GM19025 (cell line): ENCODE results near the gene FAM163B.
"Not testable (repeated sequence)": the region's sequence is repeated elsewhere in the genome, so short reads cannot be mapped to it uniquely, and the experiment has no call there.

Experiments
- ATAC-seq: cut with Tn5 transposase; IDR thresholded peaks from one replicate; pipeline ENCODE4 v1.9.1; 2021; ENCODE audit warnings: mild to moderate bottlenecking, low read depth, moderate library complexity; ENCODE audit not compliant: unreplicated experiment

FAM163B gene

DNA sequence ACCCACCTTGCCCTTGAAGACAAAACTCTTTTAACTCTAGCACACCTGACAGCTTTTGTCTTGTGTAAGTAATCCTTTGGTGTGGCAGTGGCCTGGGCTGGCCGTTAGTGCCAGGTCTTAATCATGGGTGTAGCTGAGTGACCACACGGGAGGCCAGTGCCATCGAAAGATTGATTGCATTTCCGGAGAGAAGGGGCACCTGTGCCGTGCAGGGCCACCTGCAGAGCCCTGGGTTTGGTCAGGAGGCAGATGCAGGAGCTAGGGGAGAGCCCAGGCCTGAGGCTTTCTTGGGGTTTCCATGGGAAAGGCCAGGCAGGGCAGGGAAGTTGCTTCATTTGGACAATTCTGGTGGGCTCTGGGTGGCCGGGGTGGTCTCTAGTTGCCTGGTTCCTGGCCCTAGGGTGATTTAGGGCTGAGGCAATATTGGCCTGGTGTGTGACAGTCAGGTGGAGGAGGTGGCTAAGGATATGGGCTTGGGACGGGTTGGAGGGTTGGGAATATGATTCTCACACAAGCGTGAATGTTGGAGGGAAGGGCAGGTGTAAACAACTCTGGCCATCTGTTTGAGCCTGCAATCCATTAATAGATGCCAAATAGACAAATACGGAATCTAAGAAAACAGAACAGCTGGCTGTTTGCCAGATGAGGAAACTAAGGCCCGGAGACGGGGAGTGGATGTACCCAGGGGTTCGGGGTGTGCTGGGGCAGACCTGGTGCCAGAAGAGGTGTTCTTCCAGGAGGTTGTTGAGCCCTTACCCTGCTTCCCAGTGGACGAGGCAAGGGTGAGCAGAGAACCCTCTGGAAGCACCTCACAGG lies 31.6 kb upstream of the FAM163B start:
- no peak for ATAC-seq

DNA sequence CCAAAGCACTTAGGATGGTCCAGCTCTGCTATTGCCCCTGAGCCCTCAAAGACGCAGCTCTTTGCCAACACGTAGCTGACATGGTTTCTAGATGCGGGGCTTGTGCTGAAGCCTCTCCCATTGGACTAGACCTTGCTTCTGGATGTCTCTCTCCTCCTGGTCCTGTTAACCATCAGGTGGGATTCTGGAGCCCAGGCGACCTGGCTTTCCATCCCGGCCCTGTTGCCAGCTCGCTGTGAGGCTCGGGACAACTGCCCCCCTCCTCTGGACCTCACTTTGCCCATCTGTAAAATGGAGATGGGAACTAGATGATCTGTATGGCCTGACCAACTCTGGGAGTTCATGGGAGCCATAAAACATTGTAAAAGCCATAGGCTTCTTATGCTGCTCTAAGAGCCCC lies 31.0 kb upstream of the FAM163B start:
- ATAC-seq: no peak

DNA sequence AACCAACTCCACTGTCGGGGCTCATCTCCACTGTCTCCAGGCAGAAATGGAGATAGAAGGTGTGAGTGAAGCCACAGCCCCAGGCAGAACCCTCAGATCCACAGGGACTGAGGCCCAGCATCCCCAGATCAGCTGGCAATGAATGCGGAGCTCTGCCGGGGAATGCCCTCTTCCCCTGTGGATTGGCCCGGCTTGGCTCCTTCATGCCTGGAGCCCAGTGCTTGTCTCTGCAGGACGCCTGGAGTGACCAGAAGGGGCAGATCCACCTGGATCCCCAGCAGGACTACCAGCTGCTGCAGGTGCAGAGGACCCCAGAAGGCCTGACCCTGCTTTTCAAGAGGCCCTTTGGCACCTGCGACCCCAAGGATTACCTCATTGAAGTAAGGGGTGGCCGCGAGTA lies 30.4 kb upstream of the FAM163B start:
- no peak for ATAC-seq

DNA sequence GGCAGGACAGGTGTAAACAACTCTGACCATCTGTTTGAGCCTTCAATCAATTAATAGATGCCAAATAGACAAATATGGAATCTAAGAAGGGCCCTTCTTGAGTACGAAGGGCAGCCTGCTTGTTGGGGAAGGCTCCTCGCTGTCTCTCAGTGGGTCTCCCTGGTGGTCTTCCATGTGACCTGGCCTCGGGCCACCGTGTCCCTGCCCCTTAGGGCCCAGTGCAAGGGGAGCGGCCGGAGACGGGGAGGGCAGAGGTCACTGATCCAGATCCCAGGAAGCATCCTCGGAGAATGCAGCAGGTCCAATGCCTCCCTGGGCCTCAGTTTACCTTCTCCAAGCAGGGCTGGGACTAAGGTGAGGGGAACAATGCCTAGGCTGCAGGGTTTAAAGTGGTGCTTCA lies 29.5 kb upstream of the FAM163B start:
- ATAC-seq: no peak

DNA sequence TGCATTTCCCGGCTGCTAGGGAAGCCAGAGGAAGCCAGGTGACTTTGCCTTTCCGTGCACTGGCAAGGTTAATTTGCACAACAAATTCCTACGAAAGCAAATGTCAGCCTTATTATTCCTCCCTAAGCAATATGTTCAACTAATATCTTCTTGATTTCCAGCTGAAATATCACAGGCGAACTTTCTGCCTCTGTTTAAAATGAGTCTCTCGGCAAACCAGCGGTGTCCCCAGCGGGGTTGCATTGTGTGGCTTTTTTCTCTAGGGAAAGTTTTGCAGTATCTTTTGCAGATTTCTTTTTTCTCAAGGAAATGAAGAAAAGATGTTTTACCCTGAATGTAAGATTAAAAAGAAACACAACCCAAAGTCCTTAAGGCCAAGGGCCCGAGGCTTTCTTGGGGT lies 28.9 kb upstream of the FAM163B start:
- ATAC-seq: no peak

DNA sequence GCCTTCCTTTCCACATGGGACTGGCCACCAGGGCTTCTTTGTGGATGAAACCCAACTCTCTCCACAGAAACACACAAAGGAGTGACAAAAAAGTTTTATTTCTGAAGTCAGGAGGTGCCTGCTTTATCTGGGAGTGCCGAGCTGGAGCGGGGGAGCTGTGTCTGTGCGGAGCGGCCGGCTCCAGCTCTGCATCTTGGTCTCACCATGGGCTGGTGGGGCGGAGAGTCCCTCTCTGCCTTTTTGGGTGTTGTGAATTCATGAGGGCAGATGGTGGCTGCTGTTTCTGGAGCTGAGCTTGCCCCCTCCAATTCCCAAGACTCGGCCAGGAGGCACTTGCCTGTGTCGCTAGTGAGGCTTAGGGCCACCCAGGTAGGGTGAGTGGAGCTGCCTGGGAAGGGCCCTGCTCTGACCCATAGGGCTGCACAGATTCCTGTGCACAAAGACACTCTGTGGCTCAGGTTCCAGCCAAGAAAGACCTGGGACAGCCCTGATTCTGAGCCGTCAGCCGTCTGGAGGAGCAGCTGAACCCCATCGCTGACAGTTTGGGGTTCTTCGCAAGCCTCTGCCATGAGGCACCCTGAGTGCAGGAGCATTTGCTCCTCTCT lies 28.4 kb upstream of the FAM163B start:
- ATAC-seq: no peak

DNA sequence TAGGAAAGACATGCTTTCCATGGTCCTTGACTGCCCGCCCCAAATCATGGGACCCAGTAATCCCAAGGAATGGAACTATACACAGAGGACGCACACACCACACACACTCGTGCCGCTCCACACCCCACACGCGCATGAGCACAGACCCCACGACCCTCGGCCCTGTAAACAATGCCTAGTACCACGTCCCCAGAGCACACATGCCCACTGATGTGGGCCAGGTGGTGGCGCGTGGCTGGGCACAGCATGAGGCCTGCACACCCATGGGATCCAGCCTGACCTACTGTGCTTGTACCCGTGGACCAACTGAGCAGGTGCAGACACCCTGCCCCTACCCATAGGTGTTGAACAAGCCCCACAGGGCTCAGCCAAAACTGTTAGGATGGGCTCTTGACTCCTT lies 27.7 kb upstream of the FAM163B start:
- ATAC-seq: no peak

DNA sequence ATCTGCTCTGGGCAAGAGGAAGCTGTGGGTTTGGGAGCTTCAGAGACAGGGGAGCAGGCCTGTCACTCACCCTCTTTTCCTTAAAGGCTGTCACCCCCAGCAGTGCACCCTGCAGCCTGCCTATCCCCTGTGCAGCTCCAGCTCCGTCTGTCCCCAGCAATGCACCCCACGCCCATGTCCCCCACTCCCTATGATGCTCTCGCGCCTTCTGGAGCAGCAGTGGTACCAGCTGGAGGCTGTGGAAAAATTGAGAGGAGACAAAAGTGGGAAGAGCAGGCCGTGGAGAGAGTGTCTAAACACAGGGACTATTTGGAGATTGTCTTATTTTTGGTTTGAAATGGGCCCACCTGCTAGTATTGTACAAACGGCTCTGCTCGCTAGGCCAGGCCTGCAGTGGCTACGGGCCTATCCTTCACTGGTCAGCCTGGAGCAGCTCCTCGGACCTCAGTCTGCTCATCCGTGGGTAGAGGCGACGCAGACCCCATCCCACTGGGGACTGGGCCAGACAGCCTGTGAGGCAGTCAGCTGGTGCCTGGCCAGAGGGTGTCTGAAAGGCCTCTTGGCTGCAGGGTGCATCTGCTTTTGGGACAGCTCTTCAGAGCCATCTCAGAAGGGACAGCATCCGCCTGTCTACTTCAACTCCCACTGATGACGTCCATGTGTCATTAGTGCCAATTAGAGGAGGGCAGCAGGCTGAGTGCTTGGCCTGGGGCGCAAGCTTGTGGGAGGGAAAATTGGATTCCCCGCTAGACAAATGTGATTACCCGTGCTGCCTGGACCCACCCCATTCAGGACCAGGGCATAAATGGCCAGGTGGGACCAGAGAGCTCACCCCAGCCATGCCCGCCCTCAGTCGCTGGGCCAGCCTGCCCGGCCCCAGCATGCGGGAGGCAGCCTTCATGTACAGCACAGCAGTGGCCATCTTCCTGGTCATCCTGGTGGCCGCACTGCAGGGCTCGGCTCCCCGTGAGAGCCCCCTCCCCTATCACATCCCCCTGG lies 26.6 kb upstream of the FAM163B start, which contains the start of gene DBH:
TSS of gene DBH (plus strand) at position 831 of the 999 bp plus-strand sequence. CDS start at position 840, 9 bp downstream.
- ATAC-seq: no peak

DNA sequence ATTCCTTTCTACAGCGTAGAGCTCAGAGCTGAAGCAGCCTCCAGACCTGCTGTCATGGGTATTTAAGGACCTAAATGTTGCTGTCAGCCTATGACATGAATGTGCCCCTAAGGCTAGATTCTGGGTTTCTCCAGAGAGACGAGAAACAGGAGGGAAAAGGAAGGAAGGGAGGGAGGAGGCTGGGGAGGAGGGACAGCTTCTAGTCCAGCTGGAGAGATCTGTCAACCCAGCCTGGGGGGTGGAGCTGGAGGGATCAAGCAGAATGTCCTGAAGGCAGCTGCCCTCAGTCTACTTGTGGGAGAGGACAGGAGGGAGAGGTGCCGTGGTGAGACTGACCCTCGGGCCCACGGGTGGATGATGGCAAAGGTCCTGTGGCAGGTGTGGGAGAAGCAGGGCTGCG lies 25.9 kb upstream of the FAM163B start:
- no peak for ATAC-seq

DNA sequence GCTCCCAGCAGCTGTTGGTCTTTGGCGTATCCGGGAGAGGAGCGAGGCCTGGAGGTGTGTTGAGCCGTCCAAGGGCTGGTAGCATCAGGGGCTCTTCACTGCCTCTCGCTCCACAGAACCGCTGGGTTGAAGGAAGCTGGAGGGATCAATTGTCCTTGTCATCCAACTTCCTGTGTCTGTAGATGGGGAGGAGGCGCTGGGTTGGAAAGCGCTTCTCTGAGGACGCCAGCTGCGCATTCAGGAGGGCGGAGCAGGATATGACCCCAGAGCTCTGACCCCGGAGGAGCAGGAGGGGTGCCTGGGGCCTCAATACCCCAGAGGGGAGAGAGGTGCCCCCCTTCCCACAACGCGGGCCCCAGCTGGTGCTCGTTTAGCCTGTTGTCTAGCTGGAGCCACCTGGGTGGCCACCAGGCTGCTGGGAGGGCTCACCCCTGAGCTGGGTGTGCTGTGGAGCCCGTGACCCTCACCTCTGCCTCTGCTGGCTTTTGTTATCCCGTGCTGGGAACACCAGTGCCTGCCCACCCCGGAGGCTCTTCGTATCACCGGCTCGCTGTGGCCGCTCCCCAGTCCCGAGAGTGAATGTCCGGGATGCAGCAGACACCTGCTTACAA lies 25.0 kb upstream of the FAM163B start:
- ATAC-seq: no peak

DNA sequence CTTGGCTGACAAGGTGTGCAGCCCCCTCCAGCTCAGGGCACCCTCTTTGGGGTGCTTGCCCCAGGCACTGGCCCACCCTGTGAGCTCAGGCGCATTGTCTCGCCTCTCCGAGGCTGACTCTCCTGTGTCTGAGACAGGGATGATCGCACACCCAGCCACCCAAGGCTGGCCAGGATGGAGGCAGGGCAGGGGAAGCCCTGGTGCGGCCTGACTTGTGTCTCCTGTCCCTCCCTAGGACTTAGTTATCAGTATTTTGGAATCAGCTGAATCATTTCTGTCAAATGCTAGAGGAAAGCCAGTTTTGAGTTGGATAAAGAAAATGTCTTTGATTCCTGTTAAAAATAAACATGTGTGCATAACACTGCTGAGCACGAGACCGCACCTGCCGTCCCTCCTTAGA lies 24.5 kb upstream of the FAM163B start:
- no peak for ATAC-seq

DNA sequence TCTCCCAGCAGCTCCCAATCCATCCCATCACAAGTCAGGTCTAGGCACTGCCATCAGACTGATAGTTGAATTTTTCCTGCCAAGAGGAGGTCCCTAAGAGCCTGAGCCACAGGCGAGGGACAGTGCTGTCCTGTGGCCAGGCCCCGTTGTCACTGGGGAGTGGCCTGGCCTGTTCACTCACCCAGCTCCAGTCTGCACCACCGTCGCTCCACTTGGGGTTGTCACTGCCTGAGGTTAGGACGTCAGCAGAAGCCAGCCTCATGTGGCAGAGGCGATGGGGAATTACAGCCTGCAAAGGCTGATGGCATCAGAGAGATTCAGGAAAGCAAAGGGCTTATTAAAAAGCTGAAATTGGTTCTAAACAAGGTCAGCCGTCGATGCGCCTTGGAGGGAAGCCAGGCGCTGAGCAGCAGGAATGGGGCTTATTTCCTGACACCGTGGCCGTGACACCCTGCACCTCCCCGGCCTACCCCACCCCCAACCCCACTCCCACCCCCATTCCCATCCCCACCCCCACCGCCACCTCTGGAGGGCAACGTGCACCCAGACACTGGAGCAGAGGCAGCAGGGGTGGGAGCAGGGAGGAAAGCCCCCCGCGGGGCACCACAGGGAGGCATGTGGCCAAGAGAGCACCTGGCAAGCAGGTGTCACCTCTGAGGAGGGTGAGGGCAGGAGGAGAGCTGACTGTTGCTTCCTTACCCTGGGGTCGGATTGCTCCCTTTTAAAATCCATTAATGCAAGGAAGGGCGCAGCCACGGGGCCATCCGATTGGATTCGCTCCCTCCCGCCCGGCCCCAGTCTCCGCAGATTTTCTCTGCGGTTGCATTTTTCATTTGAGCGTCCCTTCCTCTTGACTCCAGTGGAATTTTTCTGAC lies 23.9 kb upstream of the FAM163B start:
- ATAC-seq: no peak

DNA sequence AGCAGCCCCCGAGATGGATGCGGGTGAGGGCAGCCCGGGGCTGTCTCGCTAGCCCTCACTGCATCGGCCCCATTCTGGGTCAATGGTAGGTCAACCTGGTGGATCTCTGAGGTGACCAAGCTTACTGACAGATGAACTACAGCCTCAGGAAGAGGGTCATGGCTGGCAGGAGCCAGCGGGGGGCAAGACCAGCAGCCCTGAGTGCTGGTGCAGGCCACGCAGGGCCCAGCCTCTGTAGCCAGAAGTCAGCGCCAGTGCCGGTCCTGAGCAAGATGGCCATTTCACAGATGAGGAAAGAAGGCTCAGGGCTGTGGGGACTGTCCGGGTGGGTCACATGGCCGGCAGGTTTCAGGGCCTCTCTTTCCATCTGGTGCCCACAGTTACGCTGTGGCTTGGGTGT lies 21.9 kb upstream of the FAM163B start:
- ATAC-seq: no peak

DNA sequence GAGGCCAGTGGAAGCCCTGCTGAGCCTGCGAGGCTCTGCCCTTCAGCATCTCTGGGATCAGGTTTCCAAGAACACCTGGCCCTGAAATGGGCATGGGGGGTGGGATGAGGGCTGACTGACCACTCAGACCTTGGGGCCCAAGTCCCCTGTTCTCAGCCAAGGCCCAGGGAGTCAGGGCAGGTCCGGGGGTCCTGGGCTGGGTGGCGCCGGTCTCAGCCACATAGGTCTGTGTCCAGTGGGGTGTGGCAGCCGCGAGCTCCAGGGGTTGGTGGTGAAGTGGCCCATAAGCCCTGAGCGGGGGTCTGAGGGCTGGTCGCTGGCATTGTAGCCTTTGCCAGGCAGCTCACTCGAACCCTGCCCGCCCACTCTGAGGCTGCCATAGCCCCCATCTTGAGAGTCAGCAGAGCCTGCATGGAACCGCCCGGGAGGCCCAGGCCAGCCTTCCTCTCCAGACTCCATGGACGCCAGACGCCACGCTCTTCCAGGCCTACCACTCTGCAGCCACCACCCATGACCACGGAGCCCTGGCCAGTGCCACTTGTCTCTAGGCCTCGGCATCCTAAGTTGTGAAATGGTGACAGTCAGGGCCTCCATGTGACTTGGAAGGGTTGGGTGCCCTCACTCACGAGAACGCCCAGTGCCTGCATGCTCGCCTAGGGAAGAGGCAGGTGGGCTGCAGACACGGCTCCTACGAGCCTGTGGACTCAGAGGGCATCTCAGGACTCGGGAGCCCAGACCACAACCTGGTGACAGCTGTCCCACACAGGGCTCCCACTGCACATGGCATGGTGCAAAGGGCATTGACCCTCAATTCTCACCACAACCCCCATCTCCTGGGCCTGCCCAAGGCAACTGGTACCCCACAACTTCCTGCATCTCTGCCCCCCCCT lies 20.3 kb upstream of the FAM163B start:
- ATAC-seq: no peak

DNA sequence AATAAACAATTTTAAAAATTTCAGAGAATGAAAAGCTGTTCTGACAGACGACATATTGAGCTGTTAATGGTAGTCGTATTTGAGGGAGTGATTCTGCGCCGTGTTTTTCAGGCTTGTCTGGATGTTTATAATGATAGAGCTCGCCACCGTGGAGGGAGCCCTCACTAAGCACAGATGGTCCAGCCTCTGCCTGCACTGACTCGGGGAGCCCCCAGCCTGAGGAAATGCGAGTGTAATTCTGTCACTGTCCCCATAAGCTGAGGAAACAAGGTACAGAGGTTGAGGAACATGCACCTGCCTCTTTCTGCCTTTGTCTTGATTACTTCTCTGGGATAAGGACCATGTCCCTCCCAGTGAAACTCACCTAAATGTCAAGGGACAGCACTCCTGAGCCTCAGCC lies 19.6 kb upstream of the FAM163B start:
- ATAC-seq: no peak

DNA sequence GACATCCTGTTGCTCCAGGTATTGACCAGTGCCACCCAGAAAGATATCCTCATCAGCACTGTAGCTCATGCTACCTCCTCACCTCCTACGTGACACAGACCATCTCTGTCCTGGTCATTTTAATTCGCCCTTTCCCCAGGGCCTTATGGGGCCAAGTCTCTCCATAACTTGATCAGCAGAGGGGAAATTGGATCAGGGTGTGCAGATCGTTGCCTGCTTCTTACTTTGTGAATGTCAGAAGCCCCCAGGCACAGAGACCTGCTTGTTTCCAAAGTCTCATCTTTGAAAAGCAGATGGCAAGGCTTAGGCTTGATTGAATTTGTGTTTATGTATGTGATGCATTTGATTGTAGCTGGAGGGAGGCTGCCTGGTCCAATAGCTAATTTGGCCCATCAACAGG lies 18.2 kb upstream of the FAM163B start:
- no peak for ATAC-seq

DNA sequence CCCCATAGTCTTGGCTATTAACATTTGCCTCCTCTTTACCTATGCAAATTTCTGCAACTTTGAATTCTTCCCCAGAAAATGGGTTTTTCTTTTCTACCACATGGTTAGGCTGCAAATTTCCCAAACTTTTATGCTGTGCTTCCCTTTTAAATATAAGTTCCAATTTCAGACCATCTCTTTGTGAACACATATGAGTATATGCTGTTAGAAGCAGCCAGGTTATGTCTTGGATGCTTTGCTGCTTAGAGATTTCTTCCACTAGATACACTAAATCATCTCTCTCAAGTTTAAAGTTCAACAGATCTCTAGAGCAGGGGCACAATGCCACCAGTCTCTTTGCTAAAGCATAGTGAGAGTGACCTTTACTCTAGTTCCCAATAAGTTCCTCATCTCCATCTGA lies 16.8 kb upstream of the FAM163B start:
- not testable (repeated sequence) for ATAC-seq

DNA sequence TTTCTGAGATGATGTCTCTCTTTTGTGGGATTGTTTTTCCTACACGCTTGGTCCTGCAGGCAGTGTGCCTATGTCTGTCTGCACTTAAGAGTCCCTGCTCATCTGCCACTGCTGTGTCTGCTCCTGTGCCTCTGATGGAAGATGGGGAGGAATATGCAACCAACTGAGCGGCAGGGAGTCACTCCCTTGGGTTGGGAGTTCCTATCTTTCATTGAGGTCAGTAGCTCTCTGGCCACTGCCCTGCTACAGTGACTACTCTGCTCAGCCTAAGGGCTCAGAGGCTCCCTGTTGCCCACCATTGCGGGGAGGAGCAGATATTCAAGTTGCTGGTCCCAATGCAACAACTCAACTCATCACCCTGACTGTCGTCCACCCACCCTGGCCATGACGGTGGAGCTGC lies 13.4 kb upstream of the FAM163B start:
- ATAC-seq: no peak
